ENCODE measurements around the gene HBS1L. TPM values are rescaled to one million over a fixed set of nuclear protein-coding genes. Genes with fewer than 3 reads are reported as not detected.

Gene HBS1L
- 39.5 TPM for polyA plus RNA-seq (ENCODE audit: insufficient read length)

DNA sequence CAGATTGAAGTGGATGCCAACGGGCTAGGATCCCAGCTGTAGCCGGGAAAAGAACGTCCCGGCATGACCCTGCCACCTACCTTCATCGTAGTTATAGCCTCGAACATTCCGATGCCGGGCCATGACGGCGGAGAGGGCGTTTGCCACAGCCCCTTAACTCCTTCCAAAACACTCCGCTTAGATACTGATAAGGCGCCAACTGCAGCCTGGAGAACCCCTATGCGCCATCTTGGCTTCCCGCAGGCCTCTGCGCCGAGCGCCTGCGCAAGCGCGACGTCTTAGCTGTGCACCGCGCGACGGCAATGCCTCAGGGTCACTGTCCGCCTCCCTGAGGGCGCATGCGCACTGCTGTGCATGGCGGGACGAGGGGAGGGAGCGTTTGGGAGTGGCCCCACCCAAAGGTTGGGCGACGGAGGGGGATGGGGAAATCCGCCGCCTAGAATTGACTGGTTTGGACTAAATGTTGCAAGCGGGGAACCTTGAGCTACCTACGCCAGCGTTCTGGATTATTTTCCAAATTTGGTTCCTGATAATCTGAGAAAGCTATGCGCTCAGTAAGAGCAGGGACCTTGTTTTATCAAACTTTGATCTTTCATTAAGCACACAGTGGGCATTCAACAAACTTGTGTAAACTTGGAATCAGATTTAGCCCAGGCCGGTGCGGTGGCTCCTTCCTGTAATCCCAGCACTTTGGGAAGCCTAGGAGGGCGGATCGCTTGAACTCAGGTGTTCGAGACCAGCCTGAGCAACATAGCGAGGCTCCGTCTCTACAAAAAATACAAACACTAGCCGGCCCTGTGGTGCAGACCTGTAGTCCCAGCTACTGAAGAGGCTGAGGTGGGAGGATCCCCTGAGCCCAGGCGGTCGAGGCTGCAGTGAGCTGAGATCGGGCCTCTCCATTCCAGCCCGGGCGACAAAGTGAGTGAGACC is at the start of gene HBS1L:
Gene HBS1L, minus strand, starts transcription at position 254 of the 930 bp plus-strand sequence. Its CDS starts 131 bp downstream, at position 123.
- peak; percentile 97 for DNase-seq (ENCODE audit: low read depth)

DNA sequence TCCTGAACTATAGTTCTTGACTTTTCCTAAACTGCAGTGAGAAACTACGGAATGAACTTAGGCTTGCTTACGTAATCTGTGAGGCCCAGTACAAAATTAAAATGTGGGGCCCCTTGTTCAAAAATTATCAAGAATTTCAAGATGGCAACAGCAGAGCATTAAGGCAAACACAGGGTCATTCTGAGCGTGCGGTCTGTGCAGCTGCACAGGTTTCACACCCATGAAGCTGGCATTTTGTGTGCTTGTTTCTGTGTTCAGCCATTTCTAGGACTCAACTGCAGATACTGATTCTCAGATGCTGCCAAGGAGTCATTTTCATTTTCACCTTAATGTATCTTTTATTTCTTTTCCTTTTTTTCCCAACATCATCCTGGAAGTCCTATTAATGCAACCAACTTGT is 49.6 kb upstream of the HBS1L start:
- DNase-seq (ENCODE audit: low read depth), result no peak

GRCh38 chr6:135102191-135102590 is 47.6 kb upstream of the HBS1L start:
- DNase-seq (ENCODE audit: low read depth), result no peak

DNA sequence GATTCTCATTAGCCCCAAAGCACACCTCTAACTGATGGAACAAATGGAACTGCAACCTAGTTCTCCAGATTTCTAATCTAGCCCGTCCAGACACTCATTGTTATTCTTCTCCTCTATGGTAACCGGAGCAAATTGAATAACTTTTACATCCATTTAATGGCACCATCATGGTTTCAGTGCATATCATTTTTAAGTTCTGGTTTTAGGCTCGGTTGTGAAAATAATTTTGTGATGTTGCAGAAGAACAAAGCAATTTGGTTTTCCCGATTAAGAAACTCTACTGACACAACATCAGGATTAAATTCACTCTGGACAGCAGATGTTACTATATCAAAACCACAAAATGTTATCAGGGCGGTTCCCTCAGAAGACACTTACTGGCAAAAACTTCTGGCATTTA is 42.5 kb upstream of the HBS1L start:
- no peak for DNase-seq (ENCODE audit: low read depth)

GRCh38 chr6:135096403-135097130 is 41.9 kb upstream of the HBS1L start:
- no peak for DNase-seq (ENCODE audit: low read depth)

- no peak for DNase-seq (ENCODE audit: low read depth)
Measured at GRCh38 chr6:135095716-135096115, 41.1 kb upstream of the HBS1L start.

- no peak for DNase-seq (ENCODE audit: low read depth)
Measured at GRCh38 chr6:135094403-135094821, 39.8 kb upstream of the HBS1L start.

DNA sequence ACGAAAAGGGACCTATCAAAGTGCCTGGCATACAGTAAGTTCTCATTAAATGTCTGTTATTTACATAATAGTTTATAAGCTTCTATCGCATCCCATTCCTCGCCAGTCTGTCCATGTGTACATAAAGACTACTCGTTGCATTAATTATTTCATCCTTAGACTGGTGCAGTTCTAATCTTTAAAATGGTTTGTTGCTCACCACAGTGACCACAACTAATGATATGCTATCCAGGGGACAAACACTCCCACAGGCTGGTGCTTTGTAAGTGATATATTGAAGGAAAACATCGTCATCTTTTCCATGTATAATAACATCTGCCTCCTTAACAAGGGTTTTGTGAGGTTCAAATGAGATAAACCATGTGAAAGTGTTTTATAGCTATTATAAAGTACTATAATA is 39.0 kb upstream of the HBS1L start:
- no peak for DNase-seq (ENCODE audit: low read depth)

GRCh38 chr6:135092724-135093123 is 38.1 kb upstream of the HBS1L start:
- DNase-seq (ENCODE audit: low read depth), result no peak

DNA sequence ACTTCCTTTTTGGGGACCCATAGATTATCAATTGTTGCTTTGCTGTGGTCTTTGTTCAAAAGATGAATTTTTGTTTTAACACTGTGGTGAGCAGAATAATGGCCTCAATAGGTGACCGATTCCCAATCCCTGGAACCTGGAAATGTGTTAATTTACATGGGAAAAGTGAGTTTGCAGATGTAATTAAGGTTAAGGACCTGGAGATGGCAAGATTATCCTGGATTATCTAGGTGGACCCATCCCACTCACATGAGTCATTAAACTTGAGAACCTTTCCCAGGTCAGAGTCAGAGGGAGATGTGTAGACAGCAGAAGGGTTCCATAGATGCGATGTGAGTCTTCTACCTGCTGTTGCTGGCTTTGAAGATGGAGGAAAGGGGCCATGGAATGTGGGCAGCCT is 36.2 kb upstream of the HBS1L start:
- no peak for DNase-seq (ENCODE audit: low read depth)

GRCh38 chr6:135089901-135090300 is 35.3 kb upstream of the HBS1L start:
- DNase-seq (ENCODE audit: low read depth), result no peak

DNA sequence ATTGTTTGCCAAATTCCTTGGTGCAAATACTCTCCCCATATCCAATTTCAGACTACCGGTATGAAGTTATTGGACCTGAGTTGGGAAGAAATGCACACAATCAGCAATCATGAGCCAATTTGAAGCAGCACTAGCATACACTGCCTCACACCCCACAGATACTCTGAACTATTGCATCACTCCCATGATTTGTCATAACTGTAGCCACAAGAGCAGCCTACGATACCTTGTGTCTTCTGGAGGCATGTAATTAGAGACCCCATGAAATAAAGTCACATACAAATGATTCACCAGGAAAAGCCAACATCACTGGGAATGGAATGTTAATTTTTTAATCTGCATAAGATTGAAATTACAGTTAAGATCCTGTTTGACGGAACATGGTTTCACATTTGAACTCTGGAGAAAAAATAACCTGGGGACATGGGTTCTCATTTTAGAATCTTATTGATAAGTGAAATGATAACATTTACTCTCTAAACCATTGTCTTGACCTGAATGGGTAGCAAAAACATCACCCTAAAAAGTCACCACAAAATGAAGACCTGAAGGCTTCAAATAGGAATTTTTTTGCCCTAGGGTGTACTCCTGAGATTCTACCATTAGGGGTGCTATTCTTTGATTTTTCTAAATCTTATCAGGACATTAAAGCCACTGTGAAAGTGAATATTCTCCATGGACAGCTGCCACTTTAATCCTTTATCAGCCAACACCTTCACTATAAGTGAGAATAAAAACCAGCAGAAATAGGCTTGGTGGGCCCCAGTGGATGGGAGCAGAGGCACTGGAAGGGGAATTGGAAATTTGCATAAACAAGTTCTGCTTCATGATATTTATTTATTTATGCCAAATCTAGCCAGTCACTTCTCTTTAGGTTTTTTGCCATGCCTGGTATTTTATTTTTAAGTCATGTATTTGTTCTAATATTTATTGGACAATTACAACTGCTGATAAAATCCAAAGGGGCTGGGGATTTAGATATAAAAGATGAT is 34.5 kb upstream of the HBS1L start:
- no peak for DNase-seq (ENCODE audit: low read depth)

GRCh38 chr6:135088281-135088680 is 33.7 kb upstream of the HBS1L start:
- no peak for DNase-seq (ENCODE audit: low read depth)

GRCh38 chr6:135087803-135088202 is 33.2 kb upstream of the HBS1L start:
- no peak for DNase-seq (ENCODE audit: low read depth)

GRCh38 chr6:135087403-135087802 is 32.8 kb upstream of the HBS1L start:
- no peak for DNase-seq (ENCODE audit: low read depth)

GRCh38 chr6:135086414-135086764 is 31.8 kb upstream of the HBS1L start:
- no peak for DNase-seq (ENCODE audit: low read depth)

- no peak for DNase-seq (ENCODE audit: low read depth)
Measured at GRCh38 chr6:135085700-135086413, 31.2 kb upstream of the HBS1L start.

DNA sequence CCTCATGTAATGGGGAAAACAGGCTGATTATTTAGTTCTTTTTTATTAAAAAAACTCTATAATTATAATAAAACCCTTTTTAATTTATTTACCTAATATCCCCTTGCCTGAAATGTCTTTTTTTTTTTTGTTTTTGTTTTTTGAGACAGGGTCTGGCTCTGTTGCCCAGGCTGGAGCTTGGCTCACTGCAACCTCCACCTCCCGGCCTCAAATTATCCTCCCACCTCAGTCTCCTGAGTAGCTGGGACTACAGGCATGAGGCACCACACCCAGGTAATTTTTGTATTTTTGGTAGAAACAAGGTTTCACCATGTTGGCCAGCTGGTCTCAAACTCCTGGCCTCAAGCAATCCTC is 30.3 kb upstream of the HBS1L start:
- no peak for DNase-seq (ENCODE audit: low read depth)

DNA sequence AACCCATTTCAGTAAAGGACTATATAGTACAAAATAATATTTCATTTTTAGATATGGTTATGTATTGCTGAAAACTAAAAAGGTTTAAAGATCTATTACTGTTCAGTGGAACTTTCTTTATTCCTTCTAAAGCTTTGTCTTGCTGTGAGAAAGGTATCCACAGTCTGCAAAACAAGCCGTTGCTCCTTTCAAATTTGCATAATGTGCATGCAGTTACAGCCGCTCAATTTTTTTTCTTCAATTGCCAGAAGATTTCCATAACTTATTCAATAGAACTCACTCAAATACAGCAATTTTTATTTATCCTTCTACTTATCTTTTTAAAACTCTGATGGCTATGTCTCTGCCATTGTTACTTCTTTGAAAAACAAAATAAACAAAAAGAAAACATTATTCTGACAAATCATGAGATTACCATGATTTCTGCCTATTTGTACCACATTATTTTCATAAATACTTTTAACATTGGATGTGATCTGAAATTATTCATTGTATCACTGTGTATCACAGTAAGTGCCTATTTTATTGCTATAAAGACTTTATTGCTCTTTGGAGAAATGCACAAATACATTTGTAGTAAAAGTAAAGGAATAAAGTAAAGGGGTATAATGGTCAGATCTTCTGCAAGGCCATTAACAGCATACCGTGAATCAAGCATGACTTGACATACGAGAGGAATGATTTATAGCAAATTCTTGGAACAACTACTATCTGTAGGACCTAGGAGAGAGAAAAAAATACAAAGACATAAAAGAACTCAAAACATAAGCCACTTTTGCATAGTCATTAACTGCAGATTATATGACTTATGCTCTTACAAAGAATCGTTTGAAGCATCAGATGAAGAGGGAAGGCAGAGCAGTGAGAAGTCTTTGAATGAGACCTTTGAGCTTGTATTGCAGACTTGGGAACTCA is 29.6 kb upstream of the HBS1L start:
- no peak for DNase-seq (ENCODE audit: low read depth)

GRCh38 chr6:135081966-135082365 is 27.3 kb upstream of the HBS1L start:
- no peak for DNase-seq (ENCODE audit: low read depth)
